ENCODE data around the gene FRMD6.
A peak's percentile ranks its signal among the peaks of the same experiment; 100 is the strongest.
"Not testable (repeated sequence)": the region's sequence is repeated elsewhere in the genome, so short reads cannot be mapped to it uniquely, and the experiment has no call there.

FRMD6 gene

DNA sequence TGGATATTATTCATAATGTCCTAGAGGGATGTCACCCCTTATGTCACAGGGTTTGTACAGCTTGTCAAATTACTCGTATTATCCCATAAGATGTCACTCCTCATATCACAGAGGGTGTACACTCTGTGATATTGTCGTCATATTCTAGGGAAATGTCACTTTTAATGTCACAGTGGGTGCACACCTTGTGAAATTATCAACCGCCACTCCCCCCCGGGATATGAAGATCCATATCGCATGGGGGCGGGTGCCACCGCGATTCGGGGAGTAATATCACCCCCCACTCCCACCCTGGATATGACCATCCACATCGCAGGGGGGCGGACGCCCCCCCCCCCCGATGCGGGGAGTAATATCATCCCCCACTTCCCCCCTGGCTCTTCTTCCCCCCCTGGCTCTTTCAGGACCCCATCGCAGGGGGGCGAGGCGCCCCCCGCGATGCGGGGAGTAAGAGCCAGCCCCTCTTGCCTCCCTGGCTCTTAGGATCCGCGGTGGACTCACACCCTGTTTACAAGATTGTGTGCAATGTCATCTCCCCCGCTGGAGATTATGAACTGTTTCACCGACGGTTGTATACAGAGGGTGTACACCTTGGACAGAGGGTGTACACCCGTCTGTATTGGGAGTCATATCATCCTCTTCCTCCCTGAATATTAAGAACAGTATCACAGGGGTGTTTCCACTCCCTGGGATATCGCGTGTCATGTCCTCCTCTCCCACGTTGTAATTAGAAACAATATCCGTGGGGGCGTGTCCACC, 92.8 kb downstream of the FRMD6 start:
- Histone ChIP-seq H3K36me3 (ENCODE audit: insufficient read depth) (no peaks in the 10 kb centered on the region), H4K20me1 (ENCODE audit: insufficient read depth) (no peaks in the 10 kb centered on the region), H3K4me2 (no peak overlapping the region), H3K4me1 (ENCODE audit: low read depth, poor library complexity, severe bottlenecking) (no peaks in the 10 kb centered on the region), H3K9ac (no peak overlapping the region), H3K27me3 (ENCODE audit: insufficient read depth, low read depth) (no peaks in the 10 kb centered on the region), H2AFZ (ENCODE audit: low read depth) (no peak overlapping the region), H3K79me2 (ENCODE audit: insufficient read depth, low read depth) (no peaks in the 10 kb centered on the region), H3K4me3 (IDR thresholded peaks at IDR 0.05; ENCODE audit: insufficient read depth, low read depth, low read length) (no peak overlapping the region), H3K27ac (no peak overlapping the region)
- TF ChIP-seq, protein P1, sequence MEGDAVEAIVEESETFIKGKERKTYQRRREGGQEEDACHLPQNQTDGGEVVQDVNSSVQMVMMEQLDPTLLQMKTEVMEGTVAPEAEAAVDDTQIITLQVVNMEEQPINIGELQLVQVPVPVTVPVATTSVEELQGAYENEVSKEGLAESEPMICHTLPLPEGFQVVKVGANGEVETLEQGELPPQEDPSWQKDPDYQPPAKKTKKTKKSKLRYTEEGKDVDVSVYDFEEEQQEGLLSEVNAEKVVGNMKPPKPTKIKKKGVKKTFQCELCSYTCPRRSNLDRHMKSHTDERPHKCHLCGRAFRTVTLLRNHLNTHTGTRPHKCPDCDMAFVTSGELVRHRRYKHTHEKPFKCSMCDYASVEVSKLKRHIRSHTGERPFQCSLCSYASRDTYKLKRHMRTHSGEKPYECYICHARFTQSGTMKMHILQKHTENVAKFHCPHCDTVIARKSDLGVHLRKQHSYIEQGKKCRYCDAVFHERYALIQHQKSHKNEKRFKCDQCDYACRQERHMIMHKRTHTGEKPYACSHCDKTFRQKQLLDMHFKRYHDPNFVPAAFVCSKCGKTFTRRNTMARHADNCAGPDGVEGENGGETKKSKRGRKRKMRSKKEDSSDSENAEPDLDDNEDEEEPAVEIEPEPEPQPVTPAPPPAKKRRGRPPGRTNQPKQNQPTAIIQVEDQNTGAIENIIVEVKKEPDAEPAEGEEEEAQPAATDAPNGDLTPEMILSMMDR (conservative IDR thresholded peaks at IDR 0.05; ENCODE audit: low read depth, low read length): no peak

DNA sequence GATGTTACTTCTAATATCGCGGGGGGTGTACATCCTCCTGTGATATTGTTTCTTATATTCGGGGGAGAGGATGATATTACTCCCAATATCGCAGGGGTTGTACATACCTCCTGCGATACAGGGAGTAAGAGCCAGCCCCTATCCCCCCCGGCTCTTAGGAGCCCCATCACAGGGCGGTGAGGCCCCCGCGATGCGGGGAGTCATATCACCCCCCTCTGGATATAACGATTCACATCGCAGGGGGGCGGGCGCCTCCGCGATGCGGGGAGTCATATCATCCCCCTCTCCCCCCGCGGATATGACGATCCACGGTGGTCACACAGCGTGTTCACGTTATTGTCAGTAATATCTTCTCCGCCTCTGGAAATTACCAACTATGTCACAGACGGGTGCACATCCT, 95.1 kb downstream of the FRMD6 start:
- not testable (repeated sequence) for H3K9ac ChIP-seq; H3K27ac ChIP-seq; H3K4me2 ChIP-seq; H3K36me3 ChIP-seq (ENCODE audit: insufficient read depth); H3K4me1 ChIP-seq (ENCODE audit: low read depth, poor library complexity, severe bottlenecking); H2AFZ ChIP-seq (ENCODE audit: low read depth); H3K4me3 ChIP-seq (IDR thresholded peaks at IDR 0.05; ENCODE audit: insufficient read depth, low read depth, low read length); H3K79me2 ChIP-seq (ENCODE audit: insufficient read depth, low read depth); H4K20me1 ChIP-seq (ENCODE audit: insufficient read depth); H3K27me3 ChIP-seq (ENCODE audit: insufficient read depth, low read depth)

DNA sequence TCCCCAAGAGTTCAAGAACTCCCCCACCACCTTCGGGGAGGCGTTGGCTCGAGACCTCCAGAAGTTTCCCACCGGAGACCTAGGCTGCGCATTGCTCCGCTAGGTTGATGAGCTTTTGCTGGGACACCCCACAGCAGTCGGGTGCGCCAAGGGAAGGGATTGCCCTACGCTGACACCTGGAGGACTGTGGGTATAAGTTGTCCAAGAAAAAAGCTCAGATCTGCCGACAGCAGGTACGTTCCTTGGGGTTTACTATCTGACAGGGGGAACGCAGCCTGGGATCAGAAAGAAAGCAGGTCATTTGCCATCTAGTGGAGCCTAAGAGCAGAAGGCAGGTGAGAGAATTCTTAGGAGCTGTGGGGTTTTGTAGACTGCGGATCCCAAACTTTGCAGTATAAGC, 98.8 kb downstream of the FRMD6 start:
- H3K4me1 ChIP-seq (ENCODE audit: low read depth, poor library complexity, severe bottlenecking): no peaks in the 10 kb centered on the region
- no peaks in the 10 kb centered on the region for H3K79me2 ChIP-seq (ENCODE audit: insufficient read depth, low read depth)
- no peaks in the 10 kb centered on the region for H4K20me1 ChIP-seq (ENCODE audit: insufficient read depth)
- H3K4me3 ChIP-seq (IDR thresholded peaks at IDR 0.05; ENCODE audit: insufficient read depth, low read depth, low read length): no peak overlapping the region
- H3K4me2 ChIP-seq: no peak overlapping the region
- no peak overlapping the region for H2AFZ ChIP-seq (ENCODE audit: low read depth)
- no peaks in the 10 kb centered on the region for H3K27me3 ChIP-seq (ENCODE audit: insufficient read depth, low read depth)
- no peak overlapping the region for H3K27ac ChIP-seq
- TF ChIP-seq, protein P1 (conservative IDR thresholded peaks at IDR 0.05; ENCODE audit: low read depth, low read length): no peak
- no peak overlapping the region for H3K9ac ChIP-seq
- no peaks in the 10 kb centered on the region for H3K36me3 ChIP-seq (ENCODE audit: insufficient read depth)

DNA sequence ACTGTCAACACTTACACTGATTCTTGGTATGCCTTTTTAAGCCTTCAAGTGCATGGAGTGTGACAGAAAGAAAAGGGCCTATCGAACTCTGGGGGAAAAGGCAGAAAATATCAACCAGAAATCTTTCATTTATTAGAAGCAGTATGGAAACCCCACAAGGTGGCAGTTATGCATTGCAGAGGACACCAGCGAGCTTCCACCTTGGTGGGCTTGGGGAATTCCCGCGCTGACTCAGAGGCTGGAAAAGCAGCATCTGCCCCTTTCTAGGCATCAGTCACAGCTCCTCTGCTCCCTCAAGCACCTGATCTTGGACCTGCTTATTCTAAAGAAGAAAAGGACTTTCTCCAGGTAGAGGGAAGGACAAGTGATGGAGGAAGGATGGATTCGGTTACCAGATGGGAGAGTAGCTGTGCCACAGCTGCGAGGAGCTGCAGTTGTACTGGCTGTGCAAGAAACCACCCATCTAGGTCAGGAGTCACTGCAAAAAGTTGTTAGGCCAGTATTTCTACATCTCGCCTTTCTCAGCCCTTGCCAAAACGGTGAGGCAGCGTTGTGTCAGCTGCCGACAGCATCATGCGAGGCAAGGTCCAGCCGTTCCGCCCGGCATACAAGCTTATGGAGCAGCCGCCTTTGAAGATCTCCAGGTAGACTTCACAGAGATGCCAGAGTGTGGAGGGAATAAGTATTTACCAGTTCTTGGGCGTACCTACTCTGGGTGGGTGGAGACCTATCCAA, 100.1 kb downstream of the FRMD6 start:
- not testable (repeated sequence) for H2AFZ ChIP-seq (ENCODE audit: low read depth); H3K4me2 ChIP-seq; H3K36me3 ChIP-seq (ENCODE audit: insufficient read depth); H3K79me2 ChIP-seq (ENCODE audit: insufficient read depth, low read depth); H4K20me1 ChIP-seq (ENCODE audit: insufficient read depth); H3K27ac ChIP-seq; H3K4me1 ChIP-seq (ENCODE audit: low read depth, poor library complexity, severe bottlenecking); H3K27me3 ChIP-seq (ENCODE audit: insufficient read depth, low read depth); H3K4me3 ChIP-seq (IDR thresholded peaks at IDR 0.05; ENCODE audit: insufficient read depth, low read depth, low read length); H3K9ac ChIP-seq

DNA sequence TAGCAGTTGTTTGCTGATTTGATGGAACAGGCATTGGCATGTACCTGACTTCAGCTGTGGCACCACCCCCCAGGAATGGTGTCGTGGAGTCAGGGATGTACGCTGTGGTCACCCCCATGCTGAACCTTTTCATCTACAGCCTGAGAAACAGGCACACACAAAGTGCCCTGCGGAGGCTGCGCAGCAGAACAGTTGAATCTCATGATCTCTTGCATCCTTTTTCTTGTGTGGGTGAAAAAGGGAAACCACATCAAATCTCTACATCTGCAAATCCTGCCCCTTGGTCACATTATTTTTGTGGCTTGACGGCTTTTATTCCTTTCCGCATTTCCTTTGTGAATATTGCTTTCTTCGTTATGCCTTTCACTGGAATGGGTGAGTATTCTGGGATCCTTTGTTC, 106.0 kb downstream of the FRMD6 start:
- not testable (repeated sequence) for H3K79me2 ChIP-seq (ENCODE audit: insufficient read depth, low read depth); H2AFZ ChIP-seq (ENCODE audit: low read depth); H3K36me3 ChIP-seq (ENCODE audit: insufficient read depth); H3K4me3 ChIP-seq (IDR thresholded peaks at IDR 0.05; ENCODE audit: insufficient read depth, low read depth, low read length); H4K20me1 ChIP-seq (ENCODE audit: insufficient read depth); H3K27ac ChIP-seq; H3K27me3 ChIP-seq (ENCODE audit: insufficient read depth, low read depth); H3K9ac ChIP-seq; H3K4me1 ChIP-seq (ENCODE audit: low read depth, poor library complexity, severe bottlenecking); H3K4me2 ChIP-seq

DNA sequence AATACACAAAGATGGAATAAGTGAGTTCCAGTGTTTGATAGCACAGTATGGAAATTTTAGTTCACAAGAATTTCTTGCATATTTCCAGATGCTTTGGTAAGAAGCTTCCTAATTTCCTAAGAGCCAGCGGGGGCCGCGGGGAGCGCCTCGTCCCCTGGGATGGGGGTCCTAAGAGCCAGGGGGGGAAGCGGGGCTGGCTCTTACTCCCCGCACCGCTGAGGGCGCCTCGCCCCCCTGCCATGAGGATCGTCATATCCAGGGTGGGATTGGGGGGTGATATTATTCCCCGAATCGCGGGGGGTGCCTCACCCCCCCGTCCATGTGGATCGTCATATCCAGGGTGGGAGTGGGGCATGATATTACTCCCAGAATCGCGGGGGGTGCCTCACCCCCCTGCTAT, 108.2 kb downstream of the FRMD6 start:
- Histone ChIP-seq H3K4me2 (no peak overlapping the region), H4K20me1 (ENCODE audit: insufficient read depth) (no peaks in the 10 kb centered on the region), H3K4me1 (ENCODE audit: low read depth, poor library complexity, severe bottlenecking) (no peaks in the 10 kb centered on the region), H2AFZ (ENCODE audit: low read depth) (no peak overlapping the region), H3K27me3 (ENCODE audit: insufficient read depth, low read depth) (no peaks in the 10 kb centered on the region), H3K79me2 (ENCODE audit: insufficient read depth, low read depth) (no peaks in the 10 kb centered on the region), H3K9ac (no peak overlapping the region), H3K27ac (no peak overlapping the region), H3K36me3 (ENCODE audit: insufficient read depth) (no peaks in the 10 kb centered on the region), H3K4me3 (IDR thresholded peaks at IDR 0.05; ENCODE audit: insufficient read depth, low read depth, low read length) (no peak overlapping the region)
- TF ChIP-seq, protein P1 (conservative IDR thresholded peaks at IDR 0.05; ENCODE audit: low read depth, low read length): no peak

DNA sequence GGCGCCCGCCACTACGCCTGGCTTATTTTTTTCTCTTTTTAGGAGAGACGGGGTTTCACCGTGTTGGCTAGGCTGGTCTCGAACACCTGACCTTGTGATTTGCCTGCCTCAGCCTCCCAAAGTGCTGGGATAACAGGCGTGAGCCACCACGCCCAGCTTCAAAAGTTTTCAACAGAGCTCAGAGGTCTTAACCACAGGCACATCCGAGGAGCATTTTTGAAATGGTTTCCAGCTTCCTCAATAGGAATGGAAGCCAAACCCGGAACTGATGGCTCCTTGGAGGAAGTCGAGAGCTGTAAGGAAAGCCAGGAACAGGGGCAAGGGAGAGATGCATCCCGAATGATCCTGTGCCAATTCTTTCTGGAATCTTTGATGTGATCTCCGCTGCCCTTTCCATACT, 114.0 kb downstream of the FRMD6 start:
- H3K4me2 ChIP-seq; H3K27ac ChIP-seq; H3K4me1 ChIP-seq (ENCODE audit: low read depth, poor library complexity, severe bottlenecking); H3K36me3 ChIP-seq (ENCODE audit: insufficient read depth); H4K20me1 ChIP-seq (ENCODE audit: insufficient read depth); H3K9ac ChIP-seq; H3K79me2 ChIP-seq (ENCODE audit: insufficient read depth, low read depth); H2AFZ ChIP-seq (ENCODE audit: low read depth); H3K4me3 ChIP-seq (IDR thresholded peaks at IDR 0.05; ENCODE audit: insufficient read depth, low read depth, low read length); H3K27me3 ChIP-seq (ENCODE audit: insufficient read depth, low read depth): not testable (repeated sequence)

DNA sequence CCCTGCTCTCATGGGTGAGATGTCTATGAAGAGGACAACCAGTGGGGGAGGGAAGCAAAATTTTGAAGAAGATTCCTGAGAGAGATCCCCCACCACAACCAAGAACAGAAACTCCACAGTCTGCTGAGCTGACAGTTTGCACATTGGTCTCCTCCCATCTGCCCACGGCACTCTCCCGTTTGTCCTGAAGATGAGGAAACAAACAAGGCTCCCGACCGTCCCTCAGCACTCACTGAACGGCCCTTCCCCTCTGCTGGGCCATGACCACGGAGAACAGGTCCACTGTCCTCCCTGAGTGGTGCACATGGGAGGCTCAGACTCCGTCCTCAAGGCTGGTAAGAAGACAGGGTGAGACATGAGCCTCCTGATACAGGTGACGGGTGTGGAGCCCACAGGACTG, 114.9 kb downstream of the FRMD6 start:
- peak overlapping the region; percentile 48 for H3K4me2 ChIP-seq
- H3K27me3 ChIP-seq (ENCODE audit: insufficient read depth, low read depth); H3K27ac ChIP-seq; H4K20me1 ChIP-seq (ENCODE audit: insufficient read depth); H3K79me2 ChIP-seq (ENCODE audit: insufficient read depth, low read depth); H3K36me3 ChIP-seq (ENCODE audit: insufficient read depth); H3K9ac ChIP-seq; H3K4me1 ChIP-seq (ENCODE audit: low read depth, poor library complexity, severe bottlenecking); H3K4me3 ChIP-seq (IDR thresholded peaks at IDR 0.05; ENCODE audit: insufficient read depth, low read depth, low read length): not testable (repeated sequence)
- H2AFZ ChIP-seq (ENCODE audit: low read depth): peak overlapping the region; percentile 61; the same call in 1 of the 2 replicates

All from KMS-11 (cell line).